NCI-H82 treated with DMSO at 0.1 percent for 48 hours (cell line): ENCODE measurements around the gene ARSA.
"Not testable (repeated sequence)": the region's sequence is repeated elsewhere in the genome, so short reads cannot be mapped to it uniquely, and the experiment has no call there.

ENCODE experiments used
- DNase-seq: peaks from one replicate; lab custom pipeline; 2025; ENCODE audit not compliant: unreplicated experiment; lab: John Stamatoyannopoulos, UW

Gene ARSA

DNA sequence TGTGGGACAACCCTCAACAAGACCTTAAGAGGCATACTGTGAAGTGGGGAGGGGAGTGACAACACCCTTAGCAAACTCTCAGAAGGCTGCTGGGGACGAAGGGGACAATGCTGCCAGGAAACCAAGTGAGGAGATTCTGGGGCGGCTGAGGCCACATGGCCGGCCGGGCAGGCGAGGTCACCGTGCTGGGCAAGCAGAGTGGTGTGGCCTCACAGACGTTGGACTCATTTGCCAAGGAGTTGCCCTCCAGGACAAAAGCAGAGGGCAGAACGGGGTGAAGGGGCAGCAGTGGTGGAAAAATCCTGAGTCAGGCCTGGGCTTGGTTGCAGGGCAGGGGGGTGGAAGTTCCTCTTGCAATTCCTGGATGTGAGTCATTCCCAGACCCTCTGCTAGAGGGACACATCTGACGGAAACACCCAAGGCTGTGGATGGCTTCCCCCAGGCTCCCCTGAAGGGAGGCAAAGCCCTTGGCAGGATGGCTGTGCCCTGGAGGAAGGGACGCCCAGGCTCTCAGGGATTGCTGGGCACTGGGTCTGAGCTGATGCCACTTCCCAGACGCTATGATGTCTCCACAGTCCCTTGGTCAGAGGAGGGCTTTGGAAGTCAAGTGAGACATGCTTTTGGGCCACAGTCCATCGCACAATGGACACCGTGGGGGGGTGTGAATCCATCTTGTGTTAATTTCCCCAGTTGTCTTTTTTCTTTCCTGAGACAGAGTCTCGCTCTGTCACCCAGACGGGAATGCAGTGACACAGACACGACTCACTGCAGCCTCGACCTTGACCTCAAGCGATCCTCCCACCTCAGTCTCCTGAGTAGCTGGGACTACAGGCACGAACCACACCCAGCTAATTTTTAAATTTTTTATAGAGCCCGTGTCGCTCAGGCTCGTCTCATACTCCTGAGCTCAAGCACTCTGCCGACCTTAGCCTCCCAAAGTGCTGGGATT lies 28.4 kb upstream of the ARSA start:
- no peak for DNase-seq

DNA sequence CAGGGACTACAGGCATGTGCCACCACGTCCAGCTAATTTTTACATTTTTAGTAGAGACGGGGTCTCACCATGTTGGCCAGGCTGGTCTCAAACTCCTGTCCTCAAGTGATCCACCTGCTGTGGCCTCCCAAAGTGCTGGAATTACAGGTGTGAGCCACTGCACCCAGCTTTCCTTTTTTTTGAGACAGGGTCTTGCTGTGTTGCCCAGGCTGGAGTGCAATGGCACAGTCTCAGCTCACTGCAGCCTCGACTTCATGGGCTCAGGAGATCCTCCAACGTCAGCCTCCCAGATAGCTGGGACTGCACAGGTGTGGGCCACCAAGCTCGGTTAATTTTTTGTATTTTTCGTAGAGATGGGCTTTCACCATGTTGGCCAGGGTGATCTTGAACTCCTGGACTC lies 26.7 kb upstream of the ARSA start:
- DNase-seq, result not testable (repeated sequence)

DNA sequence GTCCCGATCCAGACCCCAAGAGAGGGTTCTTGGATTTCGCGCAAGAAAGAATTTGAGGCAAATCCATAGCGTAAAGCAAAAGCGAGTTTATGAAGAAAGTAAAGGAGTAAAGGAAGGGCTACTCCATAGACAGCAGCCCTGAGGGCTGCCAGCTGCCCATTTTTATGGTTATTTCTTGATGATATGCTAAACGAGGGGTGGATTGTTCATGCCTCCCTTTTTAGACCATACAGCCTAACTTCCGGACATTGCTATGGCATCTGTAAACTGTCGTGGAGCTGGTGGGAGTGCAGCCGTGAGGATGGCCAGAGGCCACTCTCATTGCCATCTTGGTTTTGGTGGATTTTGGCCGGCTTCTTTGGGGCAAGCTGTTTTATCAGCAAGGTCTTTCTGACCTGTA lies 25.3 kb upstream of the ARSA start:
- DNase-seq, result no peak

DNA sequence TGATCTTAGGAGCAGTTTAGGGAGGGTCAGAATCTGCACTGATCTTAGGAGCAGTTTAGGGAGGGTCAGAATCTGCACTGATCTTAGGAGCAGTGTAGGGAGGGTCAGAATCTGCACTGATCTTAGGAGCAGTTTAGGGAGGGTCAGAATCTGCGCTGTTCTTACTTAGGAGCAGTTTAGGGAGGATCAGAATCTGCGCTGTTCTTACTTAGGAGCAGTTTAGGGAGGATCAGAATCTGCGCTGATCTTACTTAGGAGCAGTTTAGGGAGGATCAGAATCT lies 15.8 kb upstream of the ARSA start:
- DNase-seq, result not testable (repeated sequence)

DNA sequence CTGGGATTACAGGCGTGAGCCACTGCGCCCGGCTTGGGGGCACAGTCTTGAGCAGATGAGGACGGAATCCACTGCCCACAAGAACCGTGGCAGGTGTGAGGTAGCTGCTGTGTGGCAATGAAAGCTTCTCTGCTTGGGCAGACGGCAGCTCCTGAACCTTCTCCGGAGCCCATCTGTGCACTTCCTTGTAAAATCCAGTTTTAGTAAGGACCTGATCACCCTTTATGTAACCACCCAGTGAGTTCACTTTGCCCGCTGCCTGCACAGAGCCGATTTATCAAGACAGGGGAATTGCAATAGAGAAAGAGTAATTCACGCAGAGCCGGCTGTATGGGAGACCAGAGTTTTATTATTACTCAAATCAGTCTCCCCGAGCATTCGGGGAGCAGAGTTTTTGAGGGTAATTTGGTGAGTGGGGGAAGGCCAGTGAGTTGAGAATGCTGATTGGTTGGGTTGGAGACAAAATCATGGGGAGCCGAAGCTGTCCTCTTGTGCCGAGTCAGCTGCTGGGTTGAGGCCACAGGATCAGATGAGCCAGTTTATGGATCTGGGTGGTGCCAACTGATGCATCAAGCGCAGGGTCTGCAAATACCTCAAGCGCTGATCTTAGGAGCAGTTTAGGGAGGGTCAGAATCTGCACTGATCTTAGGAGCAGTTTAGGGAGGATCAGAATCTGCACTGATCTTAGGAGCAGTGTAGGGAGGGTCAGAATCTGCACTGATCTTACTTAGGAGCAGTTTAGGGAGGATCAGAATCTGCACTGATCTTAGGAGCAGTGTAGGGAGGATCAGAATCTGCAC lies 15.3 kb upstream of the ARSA start:
- DNase-seq, result not testable (repeated sequence)

DNA sequence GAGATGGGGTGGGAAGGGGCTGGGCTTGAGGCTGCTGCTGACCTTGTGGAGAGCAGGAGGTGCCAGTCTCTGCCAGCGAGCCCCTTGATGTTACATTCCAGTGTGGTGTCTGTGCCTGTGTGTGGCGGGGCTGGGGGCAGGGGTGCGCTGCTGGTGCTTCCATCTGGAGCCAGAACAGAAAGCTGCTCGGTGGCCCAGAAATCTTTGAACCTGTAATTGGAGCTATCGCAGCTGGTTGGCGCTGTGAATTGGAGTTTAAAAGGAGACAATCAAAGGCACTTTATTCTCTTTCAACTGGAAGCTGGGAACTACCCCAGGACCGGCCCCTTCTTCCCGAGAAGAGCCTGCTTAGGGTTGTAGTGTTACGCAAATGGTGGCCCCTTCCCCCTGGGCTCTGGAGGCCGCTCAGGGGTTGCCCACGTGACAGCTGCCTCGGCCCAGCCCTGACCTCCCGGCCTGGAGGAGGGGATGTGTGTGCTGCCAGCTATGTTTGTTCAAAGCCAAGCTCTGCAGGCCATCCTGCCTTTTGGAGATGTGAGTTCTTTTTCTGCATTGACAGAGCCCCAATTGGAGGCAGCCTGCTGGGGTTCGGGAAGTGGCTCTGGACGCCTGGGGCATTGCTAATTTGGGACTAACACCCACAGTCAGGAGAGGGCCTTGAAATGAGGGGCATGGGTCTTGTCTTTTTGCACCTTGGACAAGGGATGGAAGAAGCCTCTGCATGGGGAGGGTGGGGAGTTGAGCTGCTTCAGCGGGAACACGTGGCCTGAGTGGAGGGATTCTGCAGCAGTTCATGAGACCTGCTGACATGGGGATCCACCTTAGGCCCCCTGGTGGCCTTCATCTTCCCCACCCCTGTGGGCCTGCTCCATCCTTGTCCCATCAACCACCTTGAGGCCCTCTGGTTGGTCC lies 14.0 kb upstream of the ARSA start:
- DNase-seq, result no peak

DNA sequence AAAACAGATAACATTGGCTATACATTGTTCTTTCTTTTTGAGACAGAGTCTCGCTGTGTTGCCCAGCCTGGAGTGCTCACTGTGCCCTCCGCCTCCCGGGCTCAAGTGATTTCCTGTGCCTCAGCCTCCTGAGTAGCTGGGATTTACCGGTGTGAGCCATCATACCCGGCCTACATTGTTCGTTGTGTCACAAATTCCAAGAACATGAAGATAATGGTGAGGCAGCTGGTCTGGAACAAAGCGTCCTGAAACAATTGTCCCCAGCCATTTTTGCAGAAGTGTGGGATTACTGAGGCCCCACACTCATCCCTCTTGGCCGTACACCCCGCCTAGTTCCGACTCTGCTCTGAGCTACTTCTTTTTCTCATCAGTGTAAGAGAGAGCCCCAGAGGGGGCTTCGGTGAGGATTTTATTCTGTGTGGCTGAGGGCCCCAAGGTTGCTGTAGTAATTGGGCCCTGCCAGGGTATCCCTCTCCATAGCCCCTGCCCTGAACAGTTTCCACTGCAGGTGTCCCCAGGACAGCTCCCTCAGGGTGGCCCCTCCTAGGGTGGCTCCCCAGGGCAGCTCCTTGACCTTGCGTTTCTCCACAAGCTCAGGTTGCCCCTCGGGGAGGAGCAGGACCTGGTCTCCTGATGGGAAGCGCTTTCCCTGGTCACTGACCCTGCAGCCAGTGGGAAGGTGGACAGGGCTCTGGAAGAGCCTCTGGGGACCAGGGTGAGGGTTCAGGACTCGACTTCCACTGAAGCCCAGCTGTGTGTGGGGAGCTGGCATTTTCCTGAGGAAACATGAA lies 13.1 kb upstream of the ARSA start:
- no peak for DNase-seq

DNA sequence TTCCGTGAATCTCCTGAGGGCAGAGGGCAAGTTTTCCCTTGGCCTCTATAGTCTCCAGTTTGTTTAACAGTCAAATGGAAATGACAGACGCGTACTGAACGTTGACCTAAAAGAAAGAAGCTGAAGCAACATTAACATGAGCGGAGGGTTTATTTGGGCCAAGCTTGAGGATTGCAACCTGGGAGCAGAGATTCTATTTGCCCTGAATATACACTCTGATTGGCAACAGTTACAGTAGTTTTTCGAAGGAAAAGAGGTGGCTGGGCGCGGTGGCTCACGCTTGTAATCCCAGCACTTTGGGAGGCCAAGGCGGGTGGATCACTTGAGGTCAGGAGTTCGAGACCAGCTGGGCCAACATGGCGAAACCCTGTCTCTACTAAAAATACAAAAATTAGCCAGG lies 12.3 kb upstream of the ARSA start:
- DNase-seq, result not testable (repeated sequence)

DNA sequence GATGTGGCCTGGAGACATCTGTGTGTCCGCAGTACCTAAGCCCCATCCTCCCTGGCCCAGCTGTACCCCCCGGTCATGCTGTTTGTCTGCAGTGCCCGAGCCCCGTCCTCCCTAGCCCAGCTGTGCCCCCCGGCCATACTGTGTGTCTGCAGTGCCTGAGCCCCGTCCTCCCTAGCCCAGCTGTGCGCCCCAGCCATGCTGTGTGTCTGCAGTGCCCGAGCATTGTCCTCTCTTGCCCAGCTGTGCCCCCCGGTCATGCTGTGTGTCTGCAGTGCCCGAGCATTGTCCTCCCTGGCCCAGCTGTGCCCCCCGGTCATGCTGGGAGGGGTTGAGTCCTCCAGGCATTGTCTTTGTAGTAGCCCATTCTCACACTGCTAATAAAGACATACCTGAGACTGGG lies 7.6 kb upstream of the ARSA start:
- no peak for DNase-seq

DNA sequence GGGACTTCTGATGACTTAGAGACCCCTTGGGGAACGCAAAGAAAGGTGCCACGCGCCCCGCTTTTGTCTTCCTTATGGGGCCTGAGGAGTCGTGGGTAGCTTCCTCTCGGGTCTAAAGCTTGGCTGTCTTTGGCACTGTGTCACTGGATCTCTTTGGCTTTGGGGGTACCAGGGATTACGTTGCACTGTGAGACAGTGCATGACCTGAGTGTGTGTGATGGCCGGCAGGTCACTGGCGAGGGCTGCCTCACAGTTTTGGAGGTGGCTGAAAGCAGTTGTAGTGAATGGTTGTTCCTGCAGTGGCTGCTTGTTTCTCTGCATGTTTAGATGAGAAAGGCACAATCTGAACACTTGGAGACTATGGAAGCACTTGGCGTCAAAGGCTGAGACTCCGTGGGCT lies 5.8 kb upstream of the ARSA start:
- DNase-seq, result no peak

DNA sequence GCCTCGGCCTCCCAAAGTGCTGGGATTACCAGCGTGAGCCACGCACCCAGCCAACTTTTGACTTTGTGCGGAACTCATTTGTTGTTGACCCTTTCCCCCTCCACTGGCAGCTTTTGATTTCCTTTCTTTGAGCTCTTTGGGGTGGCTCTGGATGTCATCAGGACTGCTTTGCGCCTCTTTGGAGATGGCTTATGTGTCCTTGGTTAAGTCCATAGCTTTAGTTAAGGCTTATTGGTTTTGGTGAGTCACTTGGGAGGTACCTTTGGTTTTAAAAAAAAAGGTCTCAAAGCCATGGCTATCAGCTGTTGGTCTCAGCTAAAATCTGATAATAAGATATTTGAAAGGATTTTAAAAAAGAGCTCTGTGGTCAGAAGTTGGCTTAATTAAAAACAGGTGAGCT lies 5.1 kb upstream of the ARSA start:
- DNase-seq, result no peak

DNA sequence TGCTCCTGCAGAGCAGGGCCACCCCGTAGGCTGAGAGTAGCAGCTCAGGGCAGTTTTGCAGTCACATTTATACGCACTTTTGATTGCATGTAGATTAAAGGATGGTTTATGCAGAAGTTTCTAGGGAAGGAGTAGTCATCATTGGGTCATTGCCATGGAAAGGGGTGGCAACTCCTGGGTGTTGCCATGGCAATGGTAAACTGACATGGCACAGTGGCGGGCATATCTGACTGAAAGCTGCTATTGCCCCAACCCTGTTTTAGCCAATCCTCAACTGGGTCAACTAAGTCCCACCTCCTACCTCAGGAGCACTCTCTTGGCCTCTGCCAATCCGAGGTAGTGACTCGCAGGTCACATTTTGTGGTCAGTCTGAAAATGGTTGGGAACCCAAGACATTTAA lies 2.4 kb upstream of the ARSA start:
- DNase-seq, result no peak

DNA sequence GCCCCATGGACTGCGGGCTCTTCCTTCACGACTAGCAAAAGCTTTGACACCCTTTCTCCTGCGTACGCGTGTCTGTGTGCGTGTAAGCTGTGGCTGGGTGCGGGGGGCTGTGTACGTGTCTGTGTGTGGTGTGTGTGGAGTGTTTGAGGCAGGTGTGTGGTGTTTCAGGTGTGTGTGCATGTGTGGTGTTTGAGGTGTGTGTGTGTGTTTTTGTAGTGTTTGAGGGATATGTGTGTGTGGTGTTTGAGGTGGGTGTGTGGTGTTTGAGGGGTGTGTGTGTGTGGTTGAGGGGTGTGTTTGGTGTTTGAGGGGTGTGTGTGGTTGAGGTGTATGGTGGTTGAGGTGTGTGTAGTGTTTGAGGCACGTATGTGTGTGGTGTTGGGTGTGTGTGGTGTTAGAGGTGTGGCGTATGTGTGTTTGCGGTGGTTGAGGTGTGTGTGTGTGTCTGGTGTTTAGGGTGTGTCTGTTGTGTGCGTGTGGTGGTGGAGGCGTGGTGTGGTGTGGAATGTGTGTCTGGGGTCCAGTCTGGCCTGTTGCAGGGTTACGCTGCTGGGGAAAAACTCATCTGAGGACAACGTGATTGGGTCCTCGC lies 687 bp upstream of the ARSA start:
- no peak for DNase-seq

DNA sequence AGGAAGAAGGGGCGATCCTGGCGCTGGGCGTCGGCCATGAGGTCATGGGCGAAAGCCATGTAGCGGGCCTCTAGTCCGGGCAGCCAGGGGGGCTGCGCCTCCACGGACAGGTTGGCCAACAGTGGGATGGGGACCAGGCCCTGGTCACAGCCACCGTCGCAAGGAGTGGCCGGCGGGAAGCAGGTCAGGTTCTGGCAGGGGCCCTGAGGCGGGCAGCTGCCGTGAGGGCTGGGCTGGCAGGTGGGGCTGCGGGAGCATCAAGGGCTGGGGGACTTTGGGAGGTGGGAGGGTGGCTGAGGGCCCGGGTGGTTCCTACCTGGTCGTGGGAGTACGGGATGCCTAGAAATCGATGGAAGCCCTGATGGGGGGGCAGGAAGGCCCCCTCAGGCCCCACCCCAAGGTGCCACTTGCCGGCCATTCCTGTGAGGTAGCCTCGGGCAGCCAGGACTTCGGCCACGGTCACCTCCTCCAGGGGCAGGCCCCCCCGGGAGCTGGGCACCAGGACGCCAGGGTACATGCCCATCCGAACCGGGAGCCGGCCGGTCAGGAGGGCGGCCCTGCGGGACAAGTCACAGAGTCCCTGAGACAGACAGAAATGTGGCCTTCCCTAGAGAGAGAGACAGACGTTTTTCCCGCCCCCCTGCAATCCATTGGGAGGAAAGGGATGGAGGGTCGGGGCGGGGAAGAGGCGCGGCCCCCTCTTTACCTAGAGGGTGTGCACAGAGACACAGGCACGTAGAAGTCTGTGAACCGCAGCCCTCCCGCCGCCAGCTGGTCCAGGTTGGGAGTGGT lies 906 bp downstream of the ARSA start:
- no peak for DNase-seq

DNA sequence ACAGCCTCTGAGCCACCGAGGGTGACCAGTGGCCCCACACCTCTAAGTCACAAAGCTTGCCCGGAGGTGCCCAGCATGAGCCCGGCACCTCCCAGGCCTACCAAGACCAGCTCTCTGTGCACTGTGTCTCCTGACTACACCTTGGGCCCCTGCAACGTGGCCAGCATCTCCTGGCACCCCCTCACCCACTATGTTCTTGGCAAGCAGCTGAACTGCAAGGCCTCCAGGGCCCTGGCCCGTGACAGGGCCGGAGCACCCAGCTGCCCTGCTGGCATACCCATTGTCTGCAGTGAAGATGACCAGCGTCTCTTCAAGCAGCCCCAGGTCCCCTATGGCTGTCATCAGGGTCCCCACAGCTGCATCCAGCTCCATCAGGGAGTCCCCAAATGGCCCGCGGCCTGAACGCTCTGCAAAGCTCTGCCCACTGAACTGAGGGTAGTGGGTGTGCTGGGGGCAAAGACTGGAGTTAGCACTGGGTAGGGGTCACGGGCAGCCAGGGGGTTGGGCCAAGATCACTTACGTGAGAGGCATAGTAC lies 1.6 kb downstream of the ARSA start:
- DNase-seq, result no peak

DNA sequence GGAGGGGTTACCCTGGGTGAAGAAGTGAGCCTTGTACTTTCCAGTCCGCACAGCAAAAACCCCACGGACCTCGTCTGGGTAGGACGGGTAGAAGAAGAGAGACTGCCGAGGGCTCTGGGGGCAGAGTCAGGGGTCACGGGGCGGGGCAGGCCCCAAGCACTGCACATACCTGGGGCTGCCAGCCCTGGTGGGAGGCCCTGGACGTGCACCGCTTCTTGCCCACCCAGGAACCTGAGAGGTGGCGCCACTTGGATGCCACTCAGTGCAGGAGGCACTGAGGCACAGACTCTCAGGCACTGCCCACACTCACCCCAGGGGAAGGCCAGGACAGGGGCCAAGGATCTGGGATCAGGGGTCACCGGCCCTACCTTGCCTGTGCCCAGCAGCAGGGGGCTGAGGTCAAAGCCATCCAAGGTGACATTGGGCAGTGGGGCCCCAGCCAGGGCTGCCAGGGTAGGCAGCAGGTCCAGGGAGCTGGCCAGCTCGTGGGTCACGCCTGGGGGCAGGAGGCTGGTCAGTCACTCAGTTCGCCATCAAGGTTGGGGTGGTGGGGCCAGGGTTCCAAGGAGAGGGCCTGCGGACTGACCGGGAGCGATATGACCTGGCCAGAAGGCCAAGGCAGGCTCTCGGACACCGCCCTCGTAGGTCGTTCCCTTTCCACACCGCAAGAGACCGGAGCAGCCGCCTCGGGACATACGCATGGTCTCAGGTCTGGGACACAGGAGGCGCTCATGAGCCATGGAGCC lies 2.2 kb downstream of the ARSA start:
- DNase-seq, result no peak

DNA sequence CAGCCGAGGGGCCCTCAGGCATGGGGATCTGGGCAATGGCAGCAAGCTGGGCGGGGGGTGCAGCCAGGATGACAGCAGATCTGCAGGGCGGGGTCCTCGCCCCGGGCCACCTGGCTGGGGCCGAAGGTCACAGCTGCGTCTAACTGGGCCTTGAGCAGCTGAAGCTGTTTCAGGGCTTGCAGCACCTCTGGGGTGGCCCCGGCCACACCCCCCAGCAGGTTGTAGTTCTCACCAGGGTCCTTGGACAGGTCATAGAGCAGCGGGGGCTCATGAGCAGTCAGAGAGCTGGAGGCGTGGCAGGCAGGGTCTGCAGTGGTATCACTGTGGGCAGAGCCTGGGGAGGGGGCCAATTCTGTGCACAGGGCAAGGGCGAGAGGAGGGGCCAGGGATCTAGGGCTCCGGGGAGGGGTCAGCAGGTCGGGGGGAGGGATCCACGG lies 2.8 kb downstream of the ARSA start:
- no peak for DNase-seq

DNA sequence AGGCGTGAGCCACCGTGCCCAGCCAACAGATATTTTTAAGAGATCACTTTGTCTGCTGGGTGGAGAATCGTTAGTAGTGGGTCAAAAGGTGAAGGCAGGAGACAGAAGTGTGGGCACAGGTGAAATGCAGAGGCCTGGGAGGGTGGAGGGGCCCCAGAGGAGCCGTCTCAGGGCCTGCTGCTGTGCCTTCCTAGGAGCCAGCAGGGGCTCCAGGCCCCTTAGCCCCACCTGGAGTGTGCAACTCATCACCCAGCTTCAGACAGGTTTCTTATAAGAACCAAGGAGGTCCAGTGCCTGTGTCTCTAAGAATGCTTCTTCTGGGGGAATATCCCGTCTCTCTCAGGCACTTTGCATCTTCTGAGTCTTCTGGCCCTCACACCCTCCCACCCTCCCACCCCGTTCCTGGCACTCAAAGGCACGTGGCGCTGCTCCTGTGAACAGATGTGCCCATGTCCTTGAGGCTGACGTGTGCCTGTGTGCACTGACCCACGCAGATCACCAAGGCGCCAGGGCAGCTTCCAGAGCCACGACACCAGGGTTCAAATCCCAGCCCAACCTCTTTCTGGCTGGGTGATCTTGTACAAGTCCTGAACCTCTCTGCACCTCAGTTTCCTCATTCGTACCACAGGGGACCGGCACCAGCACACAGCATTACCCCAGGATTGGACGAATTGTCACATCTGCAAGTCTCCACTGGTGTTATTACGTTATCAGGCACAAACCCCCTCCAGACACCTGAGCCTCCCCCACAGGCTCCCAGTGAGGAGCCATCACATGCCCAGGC lies 3.4 kb downstream of the ARSA start:
- no peak for DNase-seq
